Hematopoietic multipotent progenitor cell treated with erythropoietin and hydrocortisone succinate and interleukin-3 and kit ligand, for 17 days (in vitro differentiated cells): ENCODE results near the gene STX8.
"Not testable (repeated sequence)": the region's sequence is repeated elsewhere in the genome, so short reads cannot be mapped to it uniquely, and the experiment has no call there.

Source experiments
- DNase-seq: peaks from one replicate; pipeline ENCODE4 v3.0.0-alpha.2; 2015; ENCODE audit warnings: low spot score

STX8 gene

DNA sequence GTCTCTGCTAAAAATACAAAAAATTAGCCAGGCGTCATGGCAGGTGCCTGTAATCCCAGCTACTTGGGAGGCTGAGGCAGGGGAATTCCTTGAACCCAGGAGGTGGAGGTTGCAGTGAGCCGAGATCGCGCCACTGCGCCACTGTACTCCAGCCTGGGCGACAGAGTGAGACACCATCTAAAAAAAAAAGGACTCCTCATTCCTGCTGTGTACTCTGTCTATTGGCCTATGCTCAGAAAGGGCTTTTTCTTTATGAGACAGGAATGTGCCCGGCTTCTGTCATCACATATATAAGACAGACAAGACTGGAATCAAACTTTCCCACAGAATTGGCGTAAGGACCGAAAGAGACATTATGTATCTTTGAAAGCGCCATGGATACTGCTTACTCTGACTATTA, 236.1 kb downstream of the STX8 start:
- DNase-seq, result not testable (repeated sequence)

DNA sequence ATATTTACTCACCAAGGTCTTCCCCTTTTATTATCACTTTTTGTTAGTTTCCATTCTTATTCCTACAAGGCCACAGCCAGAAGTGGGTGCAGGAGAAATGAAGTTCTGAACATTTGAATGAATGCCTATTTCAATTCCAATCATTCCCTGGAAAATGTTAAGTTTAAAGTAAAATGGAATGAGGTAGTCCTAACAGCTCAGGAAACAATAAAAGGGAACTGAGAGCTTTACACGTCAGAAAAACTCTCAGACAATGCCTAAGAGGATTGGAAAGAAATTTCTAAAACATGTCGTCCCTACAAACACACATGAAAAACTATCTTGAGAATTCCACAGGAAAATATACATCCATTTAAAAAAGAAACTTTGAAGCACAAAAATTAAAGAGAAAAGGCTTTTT, 238.8 kb downstream of the STX8 start:
- DNase-seq, result no peak

DNA sequence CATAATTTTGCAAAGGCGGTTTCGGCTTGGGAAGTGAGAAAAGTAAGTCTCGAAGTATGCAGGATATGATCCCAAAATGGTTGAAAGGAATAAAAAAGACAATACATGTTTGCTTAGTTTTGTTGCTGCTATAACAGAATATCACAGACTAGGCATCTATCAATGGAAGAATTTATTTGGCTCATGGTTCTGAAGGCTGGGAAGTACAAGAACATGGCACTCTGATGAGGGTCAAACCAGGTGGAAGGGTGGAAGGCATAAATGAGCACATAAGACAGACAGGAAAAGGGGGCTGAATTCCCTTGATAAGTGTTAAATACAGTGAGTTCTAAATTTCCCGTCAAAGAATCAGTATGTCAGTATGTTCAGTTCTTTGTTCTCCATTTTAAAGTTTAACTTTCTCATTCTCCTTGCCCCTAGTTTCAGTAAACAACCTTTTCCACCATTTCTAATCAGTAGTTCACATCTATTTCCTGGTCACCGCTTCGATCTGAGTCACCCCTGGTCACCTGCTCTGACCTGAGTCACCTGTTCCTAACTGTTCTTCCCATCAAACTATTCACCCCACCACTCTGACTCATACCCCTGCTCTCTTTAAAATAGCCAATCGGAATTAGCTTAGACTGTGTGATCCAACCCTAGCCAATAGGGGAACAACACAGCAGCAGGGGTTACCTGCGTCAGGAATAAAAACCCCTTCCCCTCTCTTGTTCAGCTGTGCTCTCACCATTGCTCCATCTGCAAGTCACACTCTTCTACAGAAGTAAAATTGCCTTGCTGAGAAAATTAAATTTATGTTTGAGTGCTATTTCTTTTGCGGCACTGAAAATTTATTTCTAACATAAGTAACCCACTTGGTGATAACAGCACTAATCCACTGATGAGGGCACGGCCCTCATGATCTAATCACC, 240.8 kb downstream of the STX8 start:
- DNase-seq, result no peak

DNA sequence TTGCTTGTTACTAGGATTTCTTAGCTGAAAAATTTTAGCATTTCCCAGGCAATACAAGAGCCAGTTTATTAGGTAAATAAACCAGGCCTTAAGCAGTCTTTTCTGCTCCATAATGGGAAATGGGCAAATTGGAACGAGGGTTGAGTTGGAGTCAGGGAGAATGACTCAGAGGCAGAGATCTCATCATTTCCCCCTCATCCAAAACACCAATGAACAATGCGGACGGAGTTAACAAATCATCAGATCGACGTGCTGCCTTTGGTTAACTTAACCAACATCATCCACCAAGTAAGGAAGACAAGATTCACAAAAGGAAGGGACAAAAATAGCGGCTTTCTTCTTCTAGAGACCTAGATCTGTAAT, 243.5 kb downstream of the STX8 start:
- no peak for DNase-seq

DNA sequence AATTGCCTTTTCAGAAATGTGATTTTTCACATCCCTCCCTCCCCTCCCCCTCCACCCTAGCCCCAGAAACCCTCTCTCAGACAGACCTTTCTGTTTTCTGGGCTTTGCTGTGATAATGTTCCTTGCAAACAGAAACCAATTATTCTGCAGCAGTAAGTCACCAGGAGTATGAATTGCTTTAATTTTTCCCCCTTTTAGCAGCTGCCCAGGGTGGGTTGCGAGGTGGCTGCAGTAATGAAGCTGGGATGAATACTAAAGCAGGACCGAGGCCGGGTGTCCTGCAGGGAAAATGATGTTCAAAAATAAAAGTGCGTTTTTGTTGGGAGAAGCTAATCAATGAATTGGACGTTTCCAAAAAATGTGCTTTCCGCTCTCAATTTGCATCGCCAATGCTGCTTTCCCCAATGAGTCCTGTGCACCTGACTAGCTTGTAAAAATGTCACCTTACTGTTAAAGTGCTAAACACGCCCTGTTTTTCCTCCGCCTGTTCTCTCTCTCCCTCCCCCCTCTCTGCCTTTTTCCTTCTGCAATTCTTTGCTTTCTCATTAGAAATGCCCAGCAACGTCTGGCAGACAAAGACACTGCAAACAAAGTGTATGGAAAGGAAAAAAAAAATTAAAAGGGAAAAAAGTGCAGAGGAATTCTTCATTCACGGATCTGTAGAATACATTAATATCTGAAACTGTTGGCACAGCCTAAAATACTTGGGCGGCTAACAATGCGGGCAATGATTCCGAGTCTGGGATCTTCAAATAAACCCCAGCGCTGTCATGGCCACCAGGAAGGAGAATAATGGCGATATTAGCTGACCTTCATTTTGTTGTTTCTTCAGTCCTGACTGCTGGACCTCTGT, 244.1 kb downstream of the STX8 start:
- no peak for DNase-seq

DNA sequence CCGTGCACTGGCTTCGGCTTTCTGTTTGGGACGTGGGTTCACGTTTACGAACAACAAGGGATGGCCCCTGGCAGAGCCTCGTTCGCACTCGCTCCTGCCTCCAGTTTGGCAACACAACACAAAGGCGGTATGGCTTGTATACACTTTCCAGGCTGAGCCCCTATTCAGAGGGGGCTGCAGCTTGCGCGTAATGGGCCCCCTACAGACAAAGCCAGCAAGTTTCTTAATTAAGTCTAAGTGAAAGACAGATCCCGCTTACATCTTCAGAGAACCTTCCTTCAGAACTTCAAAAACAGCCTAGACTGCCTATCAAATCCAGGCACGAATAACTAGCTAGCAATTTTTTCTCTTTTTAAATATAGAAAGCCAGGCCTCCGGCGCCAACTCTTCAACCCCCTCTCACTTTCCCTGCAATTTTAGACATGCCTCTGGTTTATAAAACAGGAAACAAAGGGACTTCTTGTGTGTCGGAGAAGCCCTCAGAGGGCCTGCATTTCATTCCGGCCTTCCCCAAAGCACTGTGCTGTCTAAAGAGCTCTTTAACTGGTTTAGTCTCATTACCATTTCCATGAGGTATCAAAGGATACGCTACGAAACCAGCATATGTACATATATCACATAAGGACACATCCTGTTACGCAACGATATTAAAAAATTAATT, 244.9 kb downstream of the STX8 start:
- DNase-seq, result no peak

DNA sequence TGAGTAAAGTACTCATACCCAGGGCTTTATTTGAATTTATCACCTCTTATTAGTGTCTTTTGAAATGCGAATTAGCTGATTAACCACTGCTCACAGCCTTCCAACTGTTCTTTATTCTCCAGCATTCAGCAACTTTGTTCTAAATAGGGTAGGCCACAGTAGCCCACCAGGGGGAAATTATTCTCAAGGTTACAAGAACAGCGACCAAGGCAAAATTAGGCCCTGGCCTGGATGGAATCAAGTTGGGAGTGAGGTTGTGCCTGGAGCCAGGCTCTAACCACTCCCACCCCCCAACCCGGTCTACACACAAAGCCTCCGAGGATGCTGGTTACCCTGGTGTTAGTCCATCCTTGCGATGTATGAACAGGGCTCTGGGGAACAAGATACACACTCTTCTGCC, 245.5 kb downstream of the STX8 start:
- no peak for DNase-seq

DNA sequence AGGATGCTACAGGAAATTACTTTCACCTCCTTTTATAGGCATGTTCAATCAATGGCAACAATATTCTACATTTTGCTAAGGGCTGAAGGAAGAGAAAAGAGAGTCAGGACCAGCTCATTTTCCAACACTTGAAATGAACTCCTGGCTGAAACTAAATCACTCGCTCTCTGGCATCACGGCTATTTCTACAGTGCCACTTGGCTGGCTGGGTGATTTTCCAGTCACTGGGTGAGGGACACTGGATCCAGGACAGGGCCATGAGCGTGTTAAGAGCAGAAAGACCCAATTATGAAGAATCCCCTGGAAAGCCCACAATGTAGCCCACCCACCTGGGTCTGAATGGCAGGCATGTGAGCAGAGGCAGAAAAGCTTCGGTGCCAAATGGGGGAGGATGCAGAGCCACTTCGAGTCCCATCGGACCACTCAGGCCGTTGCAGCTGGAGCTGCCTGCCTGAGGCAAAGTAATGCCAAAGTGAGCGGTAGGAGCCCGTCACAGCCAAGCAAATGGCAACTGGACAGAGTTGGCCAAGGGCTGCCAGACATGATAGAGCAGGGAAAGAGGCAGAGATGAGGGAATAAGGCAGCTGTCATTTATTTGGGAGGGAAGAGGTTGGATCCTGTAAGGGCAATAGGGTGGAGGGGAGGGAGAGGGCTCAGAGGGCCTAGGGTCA, 246.2 kb downstream of the STX8 start:
- no peak for DNase-seq

DNA sequence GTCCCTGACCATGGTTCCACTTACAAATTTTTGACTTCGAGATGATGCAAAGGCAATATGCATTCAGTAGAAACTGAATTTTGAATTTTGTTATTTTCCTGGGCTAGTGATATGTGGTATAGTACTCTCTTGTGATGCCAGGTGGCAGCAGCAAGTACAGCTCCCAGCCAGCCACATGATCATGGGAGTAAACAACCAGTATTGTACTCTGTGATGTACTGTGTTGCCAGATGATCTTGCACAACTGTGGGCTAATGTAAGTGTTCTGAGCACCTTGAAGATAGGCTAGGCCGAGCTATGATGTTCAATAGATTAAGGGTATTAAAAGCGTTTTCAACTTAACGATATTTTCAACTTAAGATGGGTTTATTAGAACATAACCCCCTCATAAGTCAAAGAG, 250.8 kb downstream of the STX8 start:
- no peak for DNase-seq

DNA sequence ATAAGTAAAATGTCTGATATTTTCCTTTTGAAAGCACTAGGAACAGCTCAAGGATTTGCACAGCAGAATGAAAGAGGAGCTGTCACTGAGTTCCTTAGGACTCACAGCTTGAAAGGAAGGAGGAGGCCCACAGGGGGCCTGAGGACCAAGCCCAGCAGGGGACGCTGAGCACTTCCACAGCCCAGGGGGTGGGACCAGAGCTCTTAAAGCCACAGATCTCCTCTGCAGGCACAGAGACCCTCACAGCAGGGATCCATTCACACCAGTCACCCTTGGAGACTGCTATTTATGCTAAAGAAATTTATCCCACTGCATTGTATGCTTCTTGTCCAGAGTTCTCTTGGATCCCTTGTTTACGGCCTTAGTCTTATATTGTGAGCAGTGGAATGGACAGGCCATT, 253.3 kb downstream of the STX8 start:
- DNase-seq, result no peak

DNA sequence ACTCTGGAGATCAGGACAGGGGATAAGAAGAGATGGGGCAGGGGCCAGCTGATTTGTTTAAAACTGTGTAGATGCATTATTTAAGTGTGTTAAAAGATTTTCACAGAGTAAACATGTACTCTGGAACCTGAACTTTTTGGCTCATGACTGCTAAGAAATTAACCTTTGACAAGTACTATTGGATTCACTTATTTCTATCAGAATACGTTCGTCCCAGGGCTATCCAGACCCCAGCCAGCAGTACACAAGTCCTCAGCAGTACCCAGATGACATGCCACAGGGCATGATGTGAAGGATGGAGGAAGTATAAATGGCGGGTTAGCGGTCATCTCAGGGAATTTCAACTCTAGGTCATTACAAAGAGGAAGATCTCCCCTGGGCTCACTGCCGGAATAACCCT, 253.7 kb downstream of the STX8 start:
- DNase-seq, result no peak

DNA sequence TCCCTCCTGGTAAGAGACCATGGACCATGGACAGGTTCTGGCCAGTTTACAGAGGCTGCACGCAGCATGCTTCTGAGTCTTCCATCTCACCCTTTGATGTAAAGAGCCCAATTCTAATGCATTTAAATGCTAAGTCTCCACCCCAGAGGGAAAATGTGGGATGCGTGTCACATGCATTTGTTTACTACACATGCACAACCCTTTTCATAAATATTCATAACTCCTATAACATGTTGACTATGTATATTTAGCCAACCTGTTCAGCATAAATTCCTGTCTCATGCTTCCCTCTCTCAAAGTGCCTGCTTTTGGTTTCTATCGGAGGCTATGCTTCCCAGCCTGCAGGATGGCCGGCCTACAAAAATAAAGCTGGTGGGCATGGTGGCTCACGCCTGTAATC, 260.3 kb downstream of the STX8 start:
- DNase-seq, result no peak

DNA sequence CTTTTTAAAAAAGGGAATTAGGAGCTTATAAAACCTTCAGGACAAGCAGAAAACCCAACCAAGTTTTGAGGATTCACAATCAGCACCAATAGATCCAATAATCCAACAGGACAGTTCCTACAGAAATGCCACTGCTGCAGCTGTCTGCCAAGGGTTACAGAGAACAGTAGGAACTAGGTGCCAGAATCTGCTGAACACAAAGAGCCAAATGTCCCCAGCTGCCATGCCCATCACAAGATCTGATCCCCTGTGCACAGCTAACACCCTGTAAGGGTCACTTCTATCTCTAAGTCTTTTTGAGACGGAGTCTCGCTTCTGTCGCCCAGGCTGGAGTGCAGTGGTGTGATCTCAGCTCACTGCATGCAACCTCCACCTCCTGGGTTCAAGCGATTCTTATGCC, 262.3 kb downstream of the STX8 start:
- DNase-seq, result no peak

DNA sequence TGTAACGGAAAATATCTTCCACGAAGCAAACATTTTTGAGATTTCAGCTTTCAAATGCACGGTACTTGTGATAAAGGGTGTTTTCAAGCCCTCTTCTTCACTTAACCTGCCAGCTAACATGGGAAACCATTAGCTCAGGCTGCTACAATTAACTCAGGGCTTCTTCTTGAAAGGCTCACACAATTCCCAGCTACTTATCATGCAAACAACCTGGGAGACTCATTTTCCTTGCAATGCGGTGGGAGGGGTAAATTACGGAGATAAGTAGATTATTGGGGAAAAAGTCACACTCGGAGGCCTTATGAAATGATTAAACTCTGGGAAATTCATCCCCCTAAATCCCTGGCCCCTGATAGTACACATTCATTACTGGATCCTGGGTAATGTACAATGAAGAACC, 266.4 kb downstream of the STX8 start:
- DNase-seq, result no peak

DNA sequence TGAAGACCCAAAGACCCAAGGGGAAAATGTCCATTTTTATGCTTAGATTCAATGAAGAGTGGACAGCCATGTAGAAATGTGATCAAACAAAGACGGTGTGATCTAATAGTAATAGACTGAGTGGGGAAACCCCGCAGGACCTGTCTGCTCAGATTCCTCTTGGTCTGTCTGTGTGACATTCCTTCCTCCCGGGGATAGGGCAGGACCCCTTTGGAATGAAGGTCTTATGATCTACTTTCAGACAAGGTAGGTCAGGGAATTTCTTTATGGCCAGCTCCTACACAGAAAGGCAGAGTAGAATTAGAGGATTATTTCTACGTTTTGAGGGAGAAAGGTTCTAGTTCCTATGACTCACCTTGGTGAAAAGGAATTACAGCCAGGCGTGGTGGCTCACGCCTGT, 267.6 kb downstream of the STX8 start:
- no peak for DNase-seq

DNA sequence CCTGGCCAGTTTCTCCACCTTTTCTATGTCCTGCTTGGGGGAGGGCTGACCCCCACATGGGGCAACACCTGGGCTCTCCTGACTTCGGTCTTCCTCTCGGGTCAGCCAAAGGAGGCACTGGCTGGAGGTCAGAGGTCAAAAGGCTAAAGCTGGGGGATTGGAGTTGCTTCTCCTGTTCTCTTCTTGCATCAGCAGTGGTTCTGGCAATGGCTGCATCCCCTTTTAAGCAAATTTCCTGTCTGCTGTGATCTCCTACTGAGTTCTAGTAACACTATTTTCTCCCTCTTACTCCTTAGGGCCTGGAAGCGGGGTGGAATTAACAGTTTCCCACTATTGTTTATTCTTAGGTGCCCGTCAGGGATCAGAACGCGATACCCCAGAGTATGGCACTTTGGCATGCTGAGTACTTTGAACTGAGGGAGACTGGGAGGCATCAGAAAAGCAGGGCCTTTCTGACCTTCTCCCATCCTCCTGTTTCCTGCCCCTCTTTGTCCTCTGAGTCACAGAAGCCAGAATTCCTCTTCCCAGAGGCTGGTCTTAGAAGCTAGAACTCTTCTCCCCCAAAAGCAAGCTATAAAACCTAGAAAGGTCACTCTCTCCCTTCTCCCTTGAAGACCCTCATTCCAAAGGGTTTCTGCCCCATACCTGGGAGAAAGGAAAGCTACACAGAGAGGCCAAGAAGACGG, 268.2 kb downstream of the STX8 start:
- no peak for DNase-seq

DNA sequence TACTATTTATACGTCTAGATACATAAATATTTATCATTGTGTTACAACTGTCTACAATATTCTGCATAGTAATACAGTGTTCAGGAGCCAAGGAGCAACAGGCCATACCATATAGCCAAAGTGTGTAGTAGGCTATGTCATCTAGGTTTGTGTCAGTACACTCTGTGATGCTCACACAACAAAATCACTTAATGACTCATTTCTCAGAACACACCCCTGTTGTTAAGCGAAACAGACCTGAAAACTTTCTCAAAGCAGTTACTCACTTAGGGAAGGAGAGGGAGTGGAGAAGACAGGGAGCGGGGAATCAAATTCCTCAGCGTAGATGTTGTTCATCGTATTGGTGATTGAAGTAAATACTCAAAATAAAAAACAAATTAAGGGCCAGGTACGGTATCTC, 269.5 kb downstream of the STX8 start:
- DNase-seq, result no peak

DNA sequence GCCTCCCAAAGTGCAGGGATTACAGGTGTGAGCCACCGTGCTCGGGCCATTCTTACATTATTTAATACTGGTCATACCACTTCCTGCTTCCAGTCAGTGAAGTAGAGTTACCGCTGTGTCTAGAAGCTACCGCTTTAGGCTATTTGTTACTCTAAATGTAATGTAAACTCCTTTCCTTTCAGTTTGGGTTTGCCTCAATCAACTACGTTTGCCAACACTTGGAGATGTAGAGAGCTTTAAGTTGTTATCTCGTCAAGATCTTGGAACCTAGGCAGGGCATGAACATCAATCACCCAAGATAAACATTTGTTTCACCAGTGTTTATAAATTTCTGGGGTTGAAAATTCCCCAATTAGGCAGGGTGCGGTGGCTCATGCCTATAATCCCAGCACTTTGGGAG, 275.9 kb downstream of the STX8 start:
- DNase-seq, result no peak

DNA sequence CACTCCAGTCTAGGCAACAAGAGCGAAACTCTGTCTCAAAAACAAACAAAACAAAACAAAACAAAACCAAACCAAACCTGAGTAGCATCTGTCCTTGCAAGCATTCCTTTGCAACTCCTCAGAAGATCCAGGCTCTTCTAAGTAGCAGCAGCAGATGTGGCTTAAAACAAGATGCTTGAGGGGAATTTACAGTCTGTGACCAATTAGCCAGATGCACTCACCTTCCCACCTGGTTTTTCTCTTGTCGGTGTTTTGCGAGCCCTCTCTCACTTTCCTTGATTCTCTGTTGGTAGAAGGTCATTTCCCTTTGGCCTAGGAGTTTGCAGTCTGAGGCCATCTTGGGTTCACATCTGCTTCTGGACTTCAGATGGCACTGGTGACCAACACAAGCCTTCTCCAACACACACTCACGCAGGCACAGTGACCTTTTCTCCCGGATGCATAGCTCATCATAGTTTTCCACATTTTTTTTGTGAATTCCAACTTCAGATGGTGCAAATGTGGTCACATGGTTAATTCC, 276.8 kb downstream of the STX8 start:
- no peak for DNase-seq

DNA sequence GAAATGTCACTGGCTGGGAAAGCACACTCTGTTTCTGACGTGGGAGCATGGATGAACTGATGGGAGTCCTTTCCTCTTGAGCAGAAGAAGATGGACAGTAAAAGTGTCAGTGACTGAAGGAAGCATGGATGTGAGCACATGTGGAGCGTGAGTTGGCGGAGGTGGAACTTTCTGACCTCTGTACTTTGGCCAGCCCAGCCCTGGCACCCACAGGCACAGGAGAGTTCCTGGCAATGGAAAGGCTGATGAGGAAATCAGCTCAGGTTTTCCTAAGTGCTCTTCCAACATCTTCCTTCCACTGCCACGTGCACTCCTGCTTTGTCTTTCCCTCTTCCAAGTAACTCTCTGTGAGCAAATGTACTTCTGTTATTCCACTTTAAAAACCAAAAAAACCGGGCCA, 277.5 kb downstream of the STX8 start:
- DNase-seq, result no peak

DNA sequence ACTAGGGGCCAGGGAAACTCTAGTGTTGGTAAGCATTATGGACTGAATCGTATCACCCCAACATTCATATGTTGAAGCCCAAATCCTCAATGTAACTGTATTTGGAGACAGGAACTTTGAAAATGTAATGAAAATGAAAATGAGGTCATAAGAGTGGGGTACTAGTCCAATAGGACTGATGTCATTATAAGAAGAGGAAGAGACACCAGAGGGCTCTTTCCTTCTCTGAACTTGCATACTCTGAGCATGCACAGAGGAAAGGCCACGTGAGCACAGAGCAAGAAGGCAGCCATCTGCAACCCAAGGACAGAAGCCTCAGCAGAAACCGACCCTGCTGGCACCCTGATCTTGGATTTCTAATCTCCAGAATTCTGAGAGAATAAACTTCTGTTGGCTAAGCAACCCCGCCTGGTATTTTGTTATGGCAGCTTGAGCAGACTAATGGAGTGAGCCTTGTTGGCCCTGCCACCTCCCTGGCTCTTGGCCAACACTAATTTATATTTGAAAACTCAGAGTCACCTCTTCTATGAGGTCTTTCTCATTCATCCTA, 280.9 kb downstream of the STX8 start:
- DNase-seq, result no peak
